Activated B cell treated with CpG ODN at 0.5 μM for 24 hours (primary cell): ENCODE data around the gene NOS1AP. TPM values are rescaled to one million over a fixed set of nuclear protein-coding genes. Genes with fewer than 3 reads are reported as not detected.

Experiments used
- ATAC-seq: fragments of 200-7000 bp; cut with Tn5 transposase; one replicate; pipeline ENCODE4 v1.10.0; 2021; ENCODE audit warnings: low read depth, mild to moderate bottlenecking, moderate library complexity
- CTCF ChIA-PET: fragments of 350-600 bp; sonication (Branson Sonifier 250); formaldehyde crosslinking; loops from one replicate; lab custom pipeline; 2021; ENCODE audit warnings: antibody characterized with exemption; lab: Charles Lee
- POLR2A ChIA-PET: fragments of 350-600 bp; sonication (Branson Sonifier 250); formaldehyde crosslinking; loops from one replicate; lab custom pipeline; 2021; ENCODE audit warnings: antibody characterized with exemption; lab: Charles Lee
- DNase-seq: peaks from one replicate; pipeline ENCODE4 v3.0.0; 2022
- H3K27ac Mint-ChIP-seq: one replicate; pipeline ENCODE4 v1.8.0; 2020; ENCODE audit warnings: mixed read lengths
- H3K27me3 Mint-ChIP-seq: one replicate; pipeline ENCODE4 v1.8.0; 2021; ENCODE audit warnings: mixed read lengths
- H3K36me3 Mint-ChIP-seq: one replicate; pipeline ENCODE4 v1.8.0; 2021; ENCODE audit warnings: low read depth, mixed read lengths
- H3K4me1 Mint-ChIP-seq: one replicate; pipeline ENCODE4 v1.8.0; 2021; ENCODE audit warnings: mixed read lengths
- H3K4me3 Mint-ChIP-seq: one replicate; pipeline ENCODE4 v1.8.0; 2020; ENCODE audit warnings: mild to moderate bottlenecking, mixed read lengths
- H3K9me3 Mint-ChIP-seq: one replicate; pipeline ENCODE4 v1.8.0; 2020; ENCODE audit warnings: mixed read lengths
- CTCF ChIP-seq: fragments of 200-600 bp; IDR thresholded peaks from one replicate; pipeline ENCODE4 v1.8.0; 2022; ENCODE audit warnings: antibody characterized with exemption, mild to moderate bottlenecking
- intact Hi-C: fragments of 100-400 bp; cut with micrococcal nuclease; formaldehyde crosslinking; loops from one replicate; pipeline ENCODE4 v1.15.1; 2024
- total RNA-seq: library from RNA; stranded (reverse); gene quantifications from 2 replicates; pipeline ENCODE4 v1.2.3, GENCODE V29; 2022

The NOS1AP gene
- total RNA-seq, 1 donor from 2014 or later: not detected

- intact Hi-C loops: no loop called here
- ATAC-seq (no peak), DNase-seq (no peak)
- ChIA-PET POLR2A (no interaction called here), CTCF (no interaction called here)
- Mint-ChIP-seq H3K9me3 (no peaks in the 10 kb centered on the region), H3K36me3 (no peaks in the 10 kb centered on the region), H3K27ac (no peak overlapping the region), H3K27me3 (peaks cover 26% of the 10 kb centered on the region), H3K4me3 (no peak overlapping the region), H3K4me1 (no peaks in the 10 kb centered on the region)
- no peak for TF ChIP-seq CTCF
Observed at GRCh38 chr1:162270016-162270770, 200.7 kb downstream of the NOS1AP start.

GRCh38 chr1:162271972-162272371 lies 202.5 kb downstream of the NOS1AP start:
- DNase-seq (no peak), ATAC-seq (no peak)
- POLR2A ChIA-PET: no interaction called here
- intact Hi-C loops: no loop called here
- Mint-ChIP-seq H3K4me1 (no peaks in the 10 kb centered on the region), H3K4me3 (no peak overlapping the region), H3K36me3 (no peaks in the 10 kb centered on the region), H3K9me3 (no peaks in the 10 kb centered on the region), H3K27me3 (peaks cover 14% of the 10 kb centered on the region), H3K27ac (no peak overlapping the region)
- no peak for TF ChIP-seq CTCF
- CTCF ChIA-PET: no interaction called here

DNA sequence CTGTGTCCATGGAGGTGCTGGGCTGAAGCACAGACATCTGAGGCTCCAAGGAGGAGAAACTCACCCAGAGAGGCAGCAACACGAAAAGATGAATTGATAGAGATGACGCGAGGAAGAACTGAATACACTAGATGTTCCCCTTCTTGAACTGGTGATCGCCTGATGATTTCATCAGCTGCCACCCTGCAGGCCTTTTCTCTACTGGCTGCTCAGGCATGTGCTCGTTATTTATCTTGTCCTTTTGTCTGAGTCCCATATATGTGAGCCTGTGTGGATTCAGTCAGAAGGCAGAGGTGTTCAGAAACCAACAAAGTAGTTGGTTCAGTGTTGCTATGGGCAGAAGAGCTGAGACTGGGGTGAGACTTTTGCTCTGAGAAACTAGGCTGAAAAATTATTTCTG lies 202.9 kb downstream of the NOS1AP start:
- no peak overlapping the region for H3K4me3 Mint-ChIP-seq
- intact Hi-C loops: no loop called here
- no peaks in the 10 kb centered on the region for H3K36me3 Mint-ChIP-seq

GRCh38 chr1:162275622-162276175 lies 206.2 kb downstream of the NOS1AP start:
- intact Hi-C loops: loop anchor here (2.0 kb wide), 1 partner anchor 219 kb away; no protein-coding TSS in a partner anchor
- no peak overlapping the region for H3K27ac Mint-ChIP-seq
- peaks cover 12% of the 10 kb centered on the region for H3K27me3 Mint-ChIP-seq
- POLR2A ChIA-PET: interaction anchor here (0.6 kb wide), 1 partner anchor 96 kb away, joined by 3 read pairs; no protein-coding TSS in a partner anchor
- ATAC-seq (no peak), DNase-seq (no peak)
- no peaks in the 10 kb centered on the region for H3K4me1 Mint-ChIP-seq
- H3K9me3 Mint-ChIP-seq: no peaks in the 10 kb centered on the region
- no peaks in the 10 kb centered on the region for H3K36me3 Mint-ChIP-seq
- CTCF ChIA-PET: interaction anchor here (1.8 kb wide), 1 partner anchor 483 kb away, joined by 6 read pairs; no protein-coding TSS in a partner anchor
- TF ChIP-seq CTCF: no peak
- no peak overlapping the region for H3K4me3 Mint-ChIP-seq

More for the DNA sequence above, 202.9 kb downstream of the NOS1AP start:
- CTCF ChIA-PET: no interaction called here
- H3K9me3 Mint-ChIP-seq: no peaks in the 10 kb centered on the region
- POLR2A ChIA-PET: no interaction called here
- H3K4me1 Mint-ChIP-seq: no peaks in the 10 kb centered on the region
- no peak for TF ChIP-seq CTCF
- H3K27me3 Mint-ChIP-seq: peaks cover 14% of the 10 kb centered on the region
- H3K27ac Mint-ChIP-seq: no peak overlapping the region
- ATAC-seq: no peak
- DNase-seq: no peak

DNA sequence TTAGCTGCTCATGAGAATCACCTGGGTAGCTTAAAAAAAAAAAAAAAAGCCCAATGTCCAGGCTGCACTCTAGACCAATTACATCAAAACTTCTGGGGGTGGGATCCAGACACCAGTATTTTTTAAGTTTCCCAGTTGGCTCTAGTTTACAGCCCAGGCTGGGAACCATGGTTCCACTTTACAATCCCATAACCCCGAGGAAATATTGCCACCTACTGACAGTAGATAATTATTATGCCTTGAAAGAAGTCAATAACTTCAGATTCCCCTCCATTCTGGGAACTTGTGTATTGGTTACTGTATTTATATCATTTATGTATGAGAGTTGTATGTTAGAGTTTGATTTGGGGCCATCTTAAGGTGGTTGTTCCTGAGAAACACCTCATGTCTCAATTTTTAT lies 207.0 kb downstream of the NOS1AP start:
- Mint-ChIP-seq H3K27me3 (peaks cover 8% of the 10 kb centered on the region), H3K4me3 (no peak overlapping the region), H3K4me1 (no peaks in the 10 kb centered on the region), H3K27ac (no peak overlapping the region), H3K36me3 (no peaks in the 10 kb centered on the region), H3K9me3 (no peaks in the 10 kb centered on the region)
- ChIA-PET POLR2A (interaction anchor here (0.6 kb wide), 1 partner anchor 97 kb away, joined by 3 read pairs; no protein-coding TSS in a partner anchor), CTCF (interaction anchor here (1.8 kb wide), 1 partner anchor 484 kb away, joined by 6 read pairs; no protein-coding TSS in a partner anchor)
- no peak for TF ChIP-seq CTCF
- intact Hi-C loops: loop anchor here (2.0 kb wide), 1 partner anchor 220 kb away; no protein-coding TSS in a partner anchor
- no peak for DNase-seq
- no peak for ATAC-seq
